Measurements from ENCODE around the gene PCSK1N.
"Not testable (repeated sequence)": the region's sequence is repeated elsewhere in the genome, so short reads cannot be mapped to it uniquely, and the experiment has no call there.

The PCSK1N gene, protein sequence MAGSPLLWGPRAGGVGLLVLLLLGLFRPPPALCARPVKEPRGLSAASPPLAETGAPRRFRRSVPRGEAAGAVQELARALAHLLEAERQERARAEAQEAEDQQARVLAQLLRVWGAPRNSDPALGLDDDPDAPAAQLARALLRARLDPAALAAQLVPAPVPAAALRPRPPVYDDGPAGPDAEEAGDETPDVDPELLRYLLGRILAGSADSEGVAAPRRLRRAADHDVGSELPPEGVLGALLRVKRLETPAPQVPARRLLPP

DNA sequence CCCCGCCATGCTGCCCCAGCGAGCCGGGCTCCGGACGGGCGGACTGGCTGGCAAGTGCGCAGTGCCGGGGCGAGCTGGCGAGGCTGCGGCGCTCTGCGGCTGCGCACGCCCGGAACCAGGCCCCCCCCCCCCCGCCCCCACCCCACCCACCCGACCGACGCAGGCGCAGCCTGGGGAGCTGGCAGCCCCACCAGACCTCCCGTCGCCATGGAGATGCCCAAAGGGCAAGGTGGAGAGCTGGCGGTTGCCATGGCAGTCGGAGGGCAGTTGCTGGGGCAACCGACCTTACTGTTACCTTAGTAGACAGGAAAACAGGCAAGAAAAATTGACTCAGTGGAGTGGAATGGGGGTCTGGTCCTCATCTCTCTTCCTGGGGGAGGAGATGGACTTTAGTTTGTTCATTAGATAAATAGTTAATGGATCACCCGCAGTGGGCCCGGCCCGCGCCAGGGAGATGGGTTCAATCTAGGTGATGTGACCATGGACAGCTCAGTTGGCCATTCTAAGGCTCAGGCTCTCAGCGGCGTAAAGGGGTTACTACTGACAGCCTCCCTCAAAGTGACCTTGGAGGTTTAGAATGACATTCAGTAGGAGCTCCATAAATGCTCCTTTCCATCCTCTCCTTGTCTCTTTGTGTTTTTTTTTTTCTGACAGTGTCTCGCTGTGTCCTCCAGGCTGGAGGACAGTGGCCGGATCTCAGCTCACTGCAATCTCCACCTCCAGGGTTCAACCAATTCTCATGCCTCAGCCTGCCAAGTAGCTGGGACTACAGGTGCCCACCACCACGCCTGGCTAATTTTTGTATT is at the start of gene PCSK1N:
TSS of gene PCSK1N (minus strand) at position 87 of the 806 bp plus-strand sequence. CDS start at position 9, 78 bp downstream.
- no peak within 1 kb of the TSS for H3K27ac ChIP-seq

DNA sequence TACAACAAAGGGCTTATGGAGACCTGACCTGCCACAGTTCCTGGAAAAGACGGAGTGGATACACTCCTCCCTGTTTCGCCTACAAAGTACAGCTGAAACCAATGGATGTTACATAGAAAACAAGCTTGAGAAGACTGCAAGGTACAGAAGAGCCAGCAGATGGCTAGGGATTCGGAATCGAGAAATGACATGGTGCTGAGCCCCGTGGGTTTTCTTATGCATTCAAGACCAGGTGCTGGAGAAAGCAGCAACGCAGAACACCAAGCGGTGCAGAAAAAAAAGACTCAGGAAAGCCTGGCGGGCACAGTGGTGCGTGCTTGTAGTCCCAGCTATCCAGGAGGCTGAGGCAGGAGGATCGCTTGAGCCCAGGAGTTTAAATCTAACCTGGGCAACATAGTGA is 48.3 kb upstream of the PCSK1N start:
- DNase-seq (ENCODE audit: low spot score): no peak
- no peak overlapping the region for H3K4me3 ChIP-seq
- TF ChIP-seq, protein P1, sequence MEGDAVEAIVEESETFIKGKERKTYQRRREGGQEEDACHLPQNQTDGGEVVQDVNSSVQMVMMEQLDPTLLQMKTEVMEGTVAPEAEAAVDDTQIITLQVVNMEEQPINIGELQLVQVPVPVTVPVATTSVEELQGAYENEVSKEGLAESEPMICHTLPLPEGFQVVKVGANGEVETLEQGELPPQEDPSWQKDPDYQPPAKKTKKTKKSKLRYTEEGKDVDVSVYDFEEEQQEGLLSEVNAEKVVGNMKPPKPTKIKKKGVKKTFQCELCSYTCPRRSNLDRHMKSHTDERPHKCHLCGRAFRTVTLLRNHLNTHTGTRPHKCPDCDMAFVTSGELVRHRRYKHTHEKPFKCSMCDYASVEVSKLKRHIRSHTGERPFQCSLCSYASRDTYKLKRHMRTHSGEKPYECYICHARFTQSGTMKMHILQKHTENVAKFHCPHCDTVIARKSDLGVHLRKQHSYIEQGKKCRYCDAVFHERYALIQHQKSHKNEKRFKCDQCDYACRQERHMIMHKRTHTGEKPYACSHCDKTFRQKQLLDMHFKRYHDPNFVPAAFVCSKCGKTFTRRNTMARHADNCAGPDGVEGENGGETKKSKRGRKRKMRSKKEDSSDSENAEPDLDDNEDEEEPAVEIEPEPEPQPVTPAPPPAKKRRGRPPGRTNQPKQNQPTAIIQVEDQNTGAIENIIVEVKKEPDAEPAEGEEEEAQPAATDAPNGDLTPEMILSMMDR (IDR thresholded peaks at IDR 0.05): no peak
- no peak overlapping the region for H3K27ac ChIP-seq

More for the DNA sequence above, at the start of gene PCSK1N:
- peak within 1 kb of the TSS; percentile 45 for H3K4me3 ChIP-seq
- TF ChIP-seq, protein P1 (IDR thresholded peaks at IDR 0.05): no peak
- no peak for DNase-seq (ENCODE audit: low spot score)

DNA sequence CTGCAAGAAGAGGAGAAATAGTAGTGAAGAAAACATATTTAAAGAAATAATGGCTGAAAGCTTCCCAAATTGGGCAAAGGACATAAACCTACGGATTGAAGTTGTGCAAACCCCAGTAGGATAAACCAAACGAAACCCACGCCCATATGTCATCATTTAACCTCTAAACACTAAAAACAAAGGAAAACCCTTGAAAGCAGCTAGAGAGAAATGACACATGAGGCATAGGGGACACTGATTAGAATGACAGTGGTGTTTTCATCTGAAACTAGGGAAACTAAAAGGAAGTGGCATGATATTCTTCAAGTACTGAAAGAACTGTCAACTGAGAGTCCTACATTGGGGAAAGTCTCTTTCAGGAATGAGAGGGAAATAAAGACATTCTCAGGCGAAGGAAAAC is 41.5 kb upstream of the PCSK1N start:
- not testable (repeated sequence) for H3K4me3 ChIP-seq; DNase-seq (ENCODE audit: low spot score); H3K27ac ChIP-seq

DNA sequence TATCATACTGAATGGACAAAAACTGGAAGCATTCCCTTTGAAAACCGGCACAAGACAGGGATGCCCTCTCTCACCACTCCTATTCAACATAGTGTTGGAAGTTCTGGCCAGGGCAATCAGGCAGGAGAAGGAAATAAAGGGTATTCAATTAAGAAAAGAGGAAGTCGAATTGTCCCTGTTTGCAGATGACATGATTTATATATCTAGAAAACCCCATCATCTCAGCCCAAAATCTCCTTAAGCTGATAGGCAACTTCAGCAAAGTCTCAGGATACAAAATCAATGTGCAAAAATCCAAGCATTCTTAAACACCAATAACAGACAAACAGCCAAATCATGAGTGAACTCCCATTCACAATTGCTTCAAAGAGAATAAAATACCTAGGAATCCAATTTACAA is 36.6 kb upstream of the PCSK1N start:
- H3K4me3 ChIP-seq; H3K27ac ChIP-seq; DNase-seq (ENCODE audit: low spot score): not testable (repeated sequence)

DNA sequence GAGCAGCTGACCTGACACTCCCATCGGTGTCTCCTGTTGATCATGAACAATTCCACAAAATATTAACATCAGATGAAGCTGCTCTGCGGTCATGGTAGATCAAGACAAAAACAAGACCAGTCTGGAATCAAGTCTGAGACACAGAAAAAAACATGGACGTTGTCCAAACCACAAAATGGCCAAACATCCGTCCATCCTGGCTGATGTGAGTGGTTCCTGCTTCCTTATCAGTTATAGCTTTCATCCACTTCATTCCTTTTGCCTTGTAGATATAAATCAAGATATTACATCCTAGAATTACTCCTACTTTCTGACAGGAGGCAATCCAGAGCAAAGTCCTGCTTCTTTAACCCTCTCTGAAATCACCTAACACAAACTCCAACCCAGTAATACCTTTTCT is 28.8 kb upstream of the PCSK1N start:
- TF ChIP-seq, protein P1 (IDR thresholded peaks at IDR 0.05): no peak
- H3K27ac ChIP-seq: no peak overlapping the region
- DNase-seq (ENCODE audit: low spot score): no peak
- H3K4me3 ChIP-seq: no peak overlapping the region

DNA sequence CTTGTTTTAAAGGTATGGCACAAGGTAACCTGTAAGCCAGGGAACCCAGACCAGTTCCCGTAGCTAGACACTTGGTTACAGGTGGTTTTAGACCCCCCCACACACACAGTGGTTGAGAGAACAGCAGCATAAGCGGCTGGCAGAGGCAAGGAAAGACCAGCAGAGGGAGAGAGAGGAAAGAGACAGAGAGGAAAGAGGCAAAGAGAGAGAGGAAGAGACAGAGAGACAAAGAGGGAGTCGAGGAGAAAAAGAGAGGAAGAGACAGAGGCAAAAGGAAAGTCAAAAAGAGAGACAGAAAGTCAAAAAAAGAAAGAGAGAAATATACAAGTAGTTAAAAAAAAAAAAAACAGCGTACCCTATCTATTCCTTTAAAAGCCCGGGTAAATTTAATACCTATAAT is 19.5 kb upstream of the PCSK1N start:
- no peak for DNase-seq (ENCODE audit: low spot score)
- Histone ChIP-seq H3K4me3 (no peak overlapping the region), H3K27ac (no peak overlapping the region)
- TF ChIP-seq, protein P1 (IDR thresholded peaks at IDR 0.05): no peak

DNA sequence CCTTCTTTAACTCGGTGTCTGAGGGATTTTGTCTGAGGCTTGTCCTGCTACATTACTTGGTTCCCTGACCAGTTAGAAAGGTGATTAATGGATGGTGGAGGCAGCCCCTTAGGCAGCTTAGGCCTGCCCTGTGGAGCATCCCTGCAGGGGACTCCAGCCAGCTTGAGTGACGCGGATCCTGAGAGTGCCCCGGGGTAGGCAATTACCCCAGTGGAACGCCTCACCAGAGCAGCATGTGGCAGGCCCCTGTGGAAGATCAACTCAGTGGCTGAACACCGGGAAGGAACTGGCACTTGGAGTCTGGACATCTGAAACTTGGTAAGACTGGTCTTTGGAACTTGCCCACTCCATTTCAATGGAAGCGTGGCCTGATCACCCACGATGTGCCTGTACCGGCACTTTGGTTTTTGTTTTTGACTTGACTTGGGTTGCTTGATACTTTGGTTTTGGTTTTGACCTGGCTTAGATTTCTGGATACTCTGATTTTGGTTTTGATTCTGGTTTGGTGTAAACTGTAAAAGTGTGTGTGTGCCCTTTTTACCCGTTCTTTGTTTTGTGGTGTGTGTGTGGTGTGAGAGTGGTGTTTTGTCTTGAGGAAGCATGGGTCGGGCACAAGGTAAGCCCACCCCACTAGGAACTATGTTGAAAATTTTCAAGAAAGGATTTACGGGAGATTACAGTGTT is 18.9 kb upstream of the PCSK1N start:
- H3K4me3 ChIP-seq; DNase-seq (ENCODE audit: low spot score); H3K27ac ChIP-seq: not testable (repeated sequence)

DNA sequence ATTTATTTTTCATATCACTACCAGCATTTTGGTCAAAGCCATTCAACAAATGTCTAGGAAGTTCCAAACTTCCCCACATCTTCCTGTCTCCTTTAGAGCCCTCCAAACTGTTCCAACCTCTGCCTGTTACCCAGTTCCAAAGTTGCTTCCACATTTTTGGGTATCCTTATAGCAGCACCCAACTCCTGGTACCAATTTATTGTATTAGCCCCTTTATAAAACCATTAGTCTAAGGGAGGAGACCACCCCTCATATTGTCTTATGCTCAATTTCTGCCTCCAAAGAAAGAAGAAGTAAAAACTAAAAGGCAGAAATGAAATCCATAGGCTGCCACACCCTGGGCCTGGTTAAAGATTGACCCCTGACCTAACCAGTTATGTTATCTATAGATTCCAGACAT is 18.1 kb upstream of the PCSK1N start:
- not testable (repeated sequence) for H3K27ac ChIP-seq; DNase-seq (ENCODE audit: low spot score); H3K4me3 ChIP-seq

DNA sequence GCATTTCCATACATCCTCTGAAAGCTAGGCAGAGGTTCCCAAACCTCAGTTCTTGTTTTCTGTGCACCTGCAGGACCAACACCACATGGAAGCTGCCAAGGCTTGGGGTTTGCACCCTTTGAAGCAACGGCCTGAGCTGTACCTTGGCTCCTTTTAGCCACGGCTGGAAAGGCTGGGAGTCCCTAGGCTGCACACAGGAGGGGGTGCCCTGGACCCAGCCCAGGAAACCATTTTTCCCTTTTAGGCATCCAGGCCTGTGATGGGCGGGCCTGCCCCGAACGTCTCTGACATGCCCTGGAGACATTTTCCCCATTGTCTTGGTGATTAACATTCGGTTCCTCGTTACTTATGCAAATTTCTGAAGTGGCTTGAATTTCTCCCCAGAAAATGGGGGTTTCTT is 17.4 kb upstream of the PCSK1N start:
- no peak for DNase-seq (ENCODE audit: low spot score)
- H3K4me3 ChIP-seq: no peak overlapping the region
- H3K27ac ChIP-seq: no peak overlapping the region
- TF ChIP-seq, protein P1 (IDR thresholded peaks at IDR 0.05): no peak

All from coronary artery (tissue), 2 donors.